Smooth muscle cell of the brain vasculature (primary cell): Measurements from ENCODE around the gene KRTAP10-12.

Source experiments
- DNase-seq: peaks from one replicate; pipeline ENCODE4 v3.0.0-alpha.2; 2012; ENCODE audit warnings: low read depth, low spot score

The KRTAP10-12 gene

GRCh38 chr21:44697811-44698734 lies 1.1 kb downstream of the KRTAP10-12 start:
- peak; percentile 10 for DNase-seq

GRCh38 chr21:44699502-44700001 lies 2.6 kb downstream of the KRTAP10-12 start:
- DNase-seq = no peak

- no peak for DNase-seq
Observed at GRCh38 chr21:44700101-44701022, 3.4 kb downstream of the KRTAP10-12 start.

GRCh38 chr21:44701023-44701400 lies 4.0 kb downstream of the KRTAP10-12 start:
- DNase-seq = no peak

GRCh38 chr21:44701541-44701940 lies 4.6 kb downstream of the KRTAP10-12 start:
- DNase-seq = no peak

DNA sequence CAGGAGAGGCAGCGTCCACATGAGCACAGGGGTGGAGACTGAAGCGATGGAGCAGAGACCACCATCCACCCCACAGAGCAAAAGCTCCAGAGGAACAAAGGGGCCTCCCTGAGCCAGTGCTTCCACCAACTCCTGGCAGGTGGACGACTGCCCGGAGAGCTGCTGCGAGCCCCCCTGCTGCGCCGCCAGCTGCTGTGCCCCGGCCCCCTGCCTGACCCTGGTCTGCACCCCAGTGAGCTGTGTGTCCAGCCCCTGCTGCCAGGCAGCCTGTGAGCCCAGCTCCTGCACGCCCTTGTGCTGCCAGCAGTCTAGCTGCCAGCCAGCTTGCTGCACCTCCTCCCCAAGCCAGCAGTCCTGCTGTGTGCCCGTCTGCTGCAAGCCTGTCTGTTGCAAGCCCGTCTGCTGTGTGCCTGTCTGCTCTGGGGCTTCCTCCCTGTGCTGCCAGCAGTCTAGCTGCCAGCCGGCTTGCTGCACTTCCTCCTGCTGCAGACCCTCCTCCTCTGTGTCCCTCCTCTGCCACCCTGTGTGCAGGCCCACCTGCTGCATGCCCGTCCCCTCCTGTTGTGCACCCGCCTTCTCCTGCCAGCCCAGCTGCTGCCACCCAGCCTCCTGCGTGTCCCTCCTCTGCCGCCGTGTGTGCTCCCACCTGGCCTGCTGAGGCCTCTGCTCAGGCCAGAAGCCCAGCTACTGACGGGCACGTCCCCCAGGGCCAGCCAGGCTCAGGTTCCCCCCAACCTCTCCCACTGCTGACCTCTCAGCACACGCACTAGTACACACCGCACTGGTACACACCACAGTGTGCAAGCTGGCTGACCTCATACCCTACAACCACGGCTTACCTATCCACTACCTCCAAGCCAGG lies 5.4 kb downstream of the KRTAP10-12 start:
- DNase-seq = no peak

GRCh38 chr21:44702973-44703730 lies 6.2 kb downstream of the KRTAP10-12 start:
- no peak for DNase-seq

GRCh38 chr21:44703731-44704635 lies 7.0 kb downstream of the KRTAP10-12 start:
- DNase-seq = no peak

DNA sequence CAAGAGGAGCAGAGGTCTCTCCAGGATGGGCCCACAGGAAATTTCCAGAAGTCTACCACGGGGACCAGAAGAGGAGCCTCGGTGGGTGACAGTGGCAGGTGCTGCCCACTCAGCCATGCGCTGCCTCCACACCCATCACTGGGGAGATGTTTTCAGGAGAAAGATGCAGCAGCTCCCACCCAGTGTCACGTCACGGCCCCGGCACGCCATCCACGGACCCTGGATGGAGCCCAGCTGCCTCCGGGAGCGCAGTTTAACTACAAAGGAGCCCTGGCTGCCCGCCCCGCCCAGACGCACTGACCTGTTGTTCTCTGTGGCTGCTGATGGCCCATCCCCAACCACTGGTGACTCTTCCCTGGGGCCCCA lies 7.6 kb downstream of the KRTAP10-12 start:
- DNase-seq = no peak

DNA sequence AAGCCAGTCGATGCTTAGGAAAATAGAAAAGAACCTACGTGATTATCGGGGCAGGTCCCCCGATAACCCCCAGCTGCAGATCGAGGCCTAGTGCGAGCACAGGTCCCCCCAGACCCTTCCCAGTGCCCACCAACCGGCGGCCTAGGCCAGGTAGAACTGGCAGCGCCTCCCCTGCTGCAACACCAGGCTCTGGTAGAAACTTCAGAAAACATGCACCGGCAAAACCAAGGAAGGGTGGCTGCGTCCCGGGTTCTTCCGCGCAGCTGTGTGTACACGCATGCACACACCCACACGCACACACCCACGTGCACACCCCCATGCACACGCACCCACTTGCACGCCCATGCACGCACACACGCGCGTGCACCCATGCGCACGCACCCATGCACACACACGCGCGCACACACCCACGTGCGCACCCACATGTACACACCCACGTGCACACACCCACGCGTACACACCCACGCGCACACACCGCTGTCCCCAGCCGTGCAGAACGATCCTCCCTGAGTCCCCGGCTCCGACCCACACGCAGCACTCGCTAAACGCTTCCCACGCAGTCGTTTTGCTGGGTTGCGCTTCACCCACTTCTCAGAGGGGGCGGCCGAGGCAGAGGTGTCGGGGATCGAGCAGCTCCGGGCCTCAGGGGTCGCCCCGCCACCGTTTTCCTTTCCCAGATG lies 9.2 kb downstream of the KRTAP10-12 start:
- no peak for DNase-seq

DNA sequence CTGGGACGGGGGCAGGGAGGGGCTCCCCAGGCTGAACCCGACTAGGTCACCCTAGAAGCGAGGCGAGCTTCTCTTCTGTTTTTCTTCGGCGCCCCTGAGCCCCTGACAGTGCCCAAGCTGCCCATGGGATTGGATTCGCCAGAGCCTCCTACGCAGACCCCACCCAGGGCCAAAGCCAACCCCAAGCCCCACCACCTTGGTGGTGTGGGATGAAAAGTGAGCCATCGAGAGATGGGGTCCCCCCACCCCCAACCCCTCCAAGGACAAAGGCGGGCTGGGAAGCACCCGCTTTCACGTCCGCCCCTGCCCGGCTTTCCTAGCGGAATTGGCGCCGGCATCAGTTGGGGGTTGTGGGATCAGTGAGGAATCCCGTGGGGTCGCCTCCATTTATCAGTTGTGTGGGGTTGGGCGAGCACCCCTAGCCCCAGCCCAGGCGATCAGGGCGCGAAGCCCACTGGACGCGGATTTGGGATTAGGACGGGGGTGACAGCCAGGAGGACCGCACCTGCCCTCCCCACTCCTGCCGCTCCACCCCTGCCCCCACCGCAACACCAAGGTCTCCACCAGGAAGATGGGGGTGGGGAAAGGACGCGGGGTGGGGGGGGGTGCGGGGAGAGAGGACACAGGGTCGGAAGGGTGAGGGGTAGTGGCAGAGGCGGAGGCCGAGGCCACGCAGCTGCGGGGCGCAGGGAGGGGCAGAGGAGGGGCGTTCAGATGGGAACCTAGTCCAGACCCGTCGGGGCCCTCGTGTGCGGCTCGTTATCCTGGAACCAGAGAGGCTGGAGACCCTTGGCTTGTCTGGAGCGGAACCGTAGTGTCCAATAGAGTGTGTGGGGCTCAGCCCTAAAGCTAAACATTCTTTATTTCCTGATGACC lies 10.0 kb downstream of the KRTAP10-12 start:
- no peak for DNase-seq

GRCh38 chr21:44708213-44708865 lies 11.4 kb downstream of the KRTAP10-12 start:
- no peak for DNase-seq

DNA sequence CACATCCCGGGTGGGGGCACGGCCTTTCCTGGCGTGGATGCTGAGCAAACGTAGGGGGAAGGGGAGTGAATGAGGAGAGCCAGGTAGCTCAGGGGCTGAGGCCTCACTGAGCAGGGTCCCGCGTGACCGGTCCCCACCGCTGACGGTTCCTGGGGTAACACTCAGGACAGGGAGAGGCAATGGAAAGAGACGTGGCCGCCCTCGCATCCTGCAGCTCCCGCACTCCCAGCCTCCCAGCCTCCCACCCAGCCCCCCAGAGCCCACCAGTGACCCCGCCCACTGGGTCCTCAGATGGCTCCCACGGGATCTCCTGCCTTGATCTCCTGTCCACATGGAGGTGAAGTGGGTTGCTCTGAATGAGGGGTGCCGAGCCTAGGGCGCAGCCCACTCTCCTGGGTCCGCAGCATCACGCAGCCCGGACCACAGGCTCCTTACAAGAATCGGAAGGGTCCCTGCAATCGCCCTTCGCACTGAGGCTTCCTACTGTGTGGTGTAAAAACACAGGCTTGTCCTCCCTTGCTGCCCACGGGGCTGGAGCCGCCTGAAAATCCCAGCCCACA lies 12.0 kb downstream of the KRTAP10-12 start:
- no peak for DNase-seq

- DNase-seq = no peak
Observed at GRCh38 chr21:44709426-44710293, 12.7 kb downstream of the KRTAP10-12 start.

DNA sequence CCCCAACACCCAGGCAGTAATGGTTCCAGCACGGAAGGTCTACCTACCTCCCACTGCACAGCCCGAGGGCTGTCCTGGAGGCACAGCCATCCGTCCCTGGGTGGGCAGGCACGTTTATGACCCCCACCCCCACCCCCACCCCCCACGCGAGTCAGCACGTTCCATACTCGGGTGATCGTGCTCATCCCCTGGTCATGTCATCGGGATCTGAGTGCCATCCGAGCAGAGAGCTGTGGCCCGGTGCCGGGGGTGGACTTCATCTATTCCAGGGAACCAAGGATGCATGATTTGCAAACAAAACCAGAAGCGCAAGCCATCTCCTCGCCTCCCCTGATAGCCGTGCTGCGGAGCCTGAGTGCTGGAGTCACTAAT lies 13.3 kb downstream of the KRTAP10-12 start:
- DNase-seq = no peak

- no peak for DNase-seq
Observed at GRCh38 chr21:44710756-44711326, 13.9 kb downstream of the KRTAP10-12 start.
